HUES64 (cell line): Measurements from ENCODE around the gene MACROD2.

Source experiments
- H3K27ac ChIP-seq: 2 replicates; pipeline ENCODE4 v1.7.0; 2013; ENCODE audit warnings: low read depth, low read length, inconsistent platforms
- H3K27me3 ChIP-seq: 2 replicates; pipeline ENCODE4 v1.6.1; 2013; ENCODE audit warnings: mild to moderate bottlenecking, low read length; ENCODE audit not compliant: insufficient read depth
- H3K36me3 ChIP-seq: 2 replicates; pipeline ENCODE4 v1.6.1; 2013; ENCODE audit warnings: mild to moderate bottlenecking, low read length; ENCODE audit not compliant: insufficient read depth
- H3K4me1 ChIP-seq: 2 replicates; pipeline ENCODE4 v1.6.1; 2013; ENCODE audit warnings: mild to moderate bottlenecking, low read length, moderate library complexity; ENCODE audit not compliant: insufficient read depth
- H3K4me3 ChIP-seq: 2 replicates; pipeline ENCODE4 v1.5.1; 2013; ENCODE audit warnings: mild to moderate bottlenecking, low read length, moderate library complexity
- H3K9ac ChIP-seq: 2 replicates; pipeline ENCODE4 v1.6.1; 2013; ENCODE audit warnings: mild to moderate bottlenecking, low read depth, low read length
- H3K9me3 ChIP-seq: 2 replicates; pipeline ENCODE4 v1.6.1; 2013; ENCODE audit warnings: low read depth, low read length; ENCODE audit not compliant: insufficient read depth
- WGBS: fragments of 150-250, 120-280 bp; methylation state at CpG from one replicate; pipeline ENCODE4 v1.1.7; 2013; ENCODE audit warnings: missing lambda C conversion rate; 5-methylcytosine and 5-hydroxymethylcytosine counted together

Gene MACROD2

GRCh38 chr20:14832630-14833029 is 837.3 kb downstream of the MACROD2 start:
- Histone ChIP-seq H3K4me3 (no peak overlapping the region), H3K4me1 (0 out of 2 replicates have a peak, but pooled peaks cover 4% of the 10 kb centered on the region), H3K9me3 (no peaks in the 10 kb centered on the region), H3K36me3 (no peaks in the 10 kb centered on the region), H3K9ac (no peak overlapping the region), H3K27ac (no peak overlapping the region), H3K27me3 (no peaks in the 10 kb centered on the region)

- no peak overlapping the region for H3K27ac ChIP-seq
- no peaks in the 10 kb centered on the region for H3K9me3 ChIP-seq
- 0 out of 2 replicates have a peak, but pooled peaks cover 4% of the 10 kb centered on the region for H3K4me1 ChIP-seq
- 91% methylated on average over 7 of the region's 7 CpGs for WGBS
- no peak overlapping the region for H3K9ac ChIP-seq
- H3K36me3 ChIP-seq: no peaks in the 10 kb centered on the region
- no peak overlapping the region for H3K4me3 ChIP-seq
- H3K27me3 ChIP-seq: no peaks in the 10 kb centered on the region
These were observed 843.6 kb downstream of the MACROD2 start for GRCh38 chr20:14838663-14839628.

- Histone ChIP-seq H3K9ac (no peak overlapping the region), H3K27me3 (no peaks in the 10 kb centered on the region), H3K36me3 (no peaks in the 10 kb centered on the region), H3K4me1 (0 out of 2 replicates have a peak, but pooled peaks cover 3% of the 10 kb centered on the region), H3K9me3 (no peaks in the 10 kb centered on the region), H3K4me3 (no peak overlapping the region), H3K27ac (no peak overlapping the region)
- 94% methylated on average over 2 of the region's 2 CpGs for WGBS
These were observed 850.2 kb downstream of the MACROD2 start for GRCh38 chr20:14845199-14846160.

GRCh38 chr20:14848806-14849205 is 853.5 kb downstream of the MACROD2 start:
- no peak overlapping the region for H3K4me3 ChIP-seq
- H3K27ac ChIP-seq: no peak overlapping the region
- 90% methylated on average over 4 of the region's 4 CpGs for WGBS
- H3K27me3 ChIP-seq: no peaks in the 10 kb centered on the region
- no peaks in the 10 kb centered on the region for H3K36me3 ChIP-seq
- no peaks in the 10 kb centered on the region for H3K9me3 ChIP-seq
- H3K4me1 ChIP-seq: peaks cover 10% of the 10 kb centered on the region; the same call in 1 of the 2 replicates
- H3K9ac ChIP-seq: no peak overlapping the region

- WGBS: 84% methylated on average over 2 of the region's 2 CpGs
- Histone ChIP-seq H3K27me3 (no peaks in the 10 kb centered on the region), H3K36me3 (no peaks in the 10 kb centered on the region), H3K9ac (no peak overlapping the region), H3K9me3 (no peaks in the 10 kb centered on the region), H3K4me1 (peaks cover 7% of the 10 kb centered on the region; the same call in 1 of the 2 replicates), H3K27ac (no peak overlapping the region), H3K4me3 (no peak overlapping the region)
These were observed 857.8 kb downstream of the MACROD2 start for GRCh38 chr20:14853079-14853478.

GRCh38 chr20:14855171-14855570 is 859.9 kb downstream of the MACROD2 start:
- H3K9me3 ChIP-seq: no peaks in the 10 kb centered on the region
- H3K4me3 ChIP-seq: no peak overlapping the region
- no peaks in the 10 kb centered on the region for H3K36me3 ChIP-seq
- H3K4me1 ChIP-seq: peaks cover 14% of the 10 kb centered on the region
- WGBS: 99% methylated on average over 2 of the region's 2 CpGs
- no peaks in the 10 kb centered on the region for H3K27me3 ChIP-seq
- H3K9ac ChIP-seq: no peak overlapping the region
- H3K27ac ChIP-seq: no peak overlapping the region

GRCh38 chr20:14859627-14860026 is 864.3 kb downstream of the MACROD2 start:
- H3K9ac ChIP-seq: no peak overlapping the region
- peaks cover 18% of the 10 kb centered on the region for H3K4me1 ChIP-seq
- H3K27me3 ChIP-seq: no peaks in the 10 kb centered on the region
- no peaks in the 10 kb centered on the region for H3K9me3 ChIP-seq
- H3K36me3 ChIP-seq: no peaks in the 10 kb centered on the region
- H3K4me3 ChIP-seq: no peak overlapping the region
- H3K27ac ChIP-seq: no peak overlapping the region

GRCh38 chr20:14860410-14860814 is 865.1 kb downstream of the MACROD2 start:
- Histone ChIP-seq H3K27ac (no peak overlapping the region; the same call in 1 of the 2 replicates), H3K27me3 (no peaks in the 10 kb centered on the region), H3K4me1 (peaks cover 26% of the 10 kb centered on the region), H3K4me3 (no peak overlapping the region), H3K9me3 (no peaks in the 10 kb centered on the region), H3K9ac (no peak overlapping the region), H3K36me3 (no peaks in the 10 kb centered on the region)
- WGBS: 3% methylated on average over 4 of the region's 4 CpGs

GRCh38 chr20:14861028-14861699 is 865.8 kb downstream of the MACROD2 start:
- Histone ChIP-seq H3K4me3 (no peak overlapping the region), H3K27me3 (no peaks in the 10 kb centered on the region), H3K9me3 (no peaks in the 10 kb centered on the region), H3K36me3 (no peaks in the 10 kb centered on the region), H3K27ac (no peak overlapping the region), H3K4me1 (peaks cover 30% of the 10 kb centered on the region), H3K9ac (no peak overlapping the region)
- WGBS: 50% methylated on average over 4 of the region's 4 CpGs

- Histone ChIP-seq H3K4me1 (peaks cover 23% of the 10 kb centered on the region), H3K27me3 (no peaks in the 10 kb centered on the region), H3K27ac (no peak overlapping the region), H3K4me3 (no peak overlapping the region), H3K9ac (no peak overlapping the region), H3K36me3 (no peaks in the 10 kb centered on the region), H3K9me3 (no peaks in the 10 kb centered on the region)
- 77% methylated on average over 3 of the region's 3 CpGs for WGBS
These were observed 869.9 kb downstream of the MACROD2 start for GRCh38 chr20:14865169-14865568.
